Effector memory CD4-positive, alpha-beta T cell (primary cell): ENCODE data around the gene DNAH14.

Experiments used
- DNase-seq, 3 donors: peaks; one replicate each; pipeline ENCODE4 v3.0.0-alpha.2; 2020
- H3K27ac ChIP-seq: 2 replicates; pipeline ENCODE4 v1.7.0; 2013; ENCODE audit warnings: mild to moderate bottlenecking, low read length, moderate library complexity; ENCODE audit not compliant: insufficient read depth, poor library complexity, severe bottlenecking
- H3K27me3 ChIP-seq: replicated peaks from 2 replicates; pipeline ENCODE4 v1.7.0; 2013; ENCODE audit warnings: mild to moderate bottlenecking, low read length; ENCODE audit not compliant: insufficient read depth, control insufficient read depth, poor library complexity, severe bottlenecking
- H3K36me3 ChIP-seq: 2 replicates; pipeline ENCODE4 v1.7.0; 2013; ENCODE audit warnings: mild to moderate bottlenecking, low read length, moderate library complexity; ENCODE audit not compliant: control insufficient read depth, insufficient read depth
- H3K4me1 ChIP-seq: 2 replicates; pipeline ENCODE4 v1.7.0; 2013; ENCODE audit warnings: low read length, mild to moderate bottlenecking; ENCODE audit not compliant: control insufficient read depth, insufficient read depth, poor library complexity, severe bottlenecking
- H3K4me3 ChIP-seq: 2 replicates; pipeline ENCODE4 v1.7.0; 2013; ENCODE audit warnings: low read length, low read depth, mild to moderate bottlenecking; ENCODE audit not compliant: insufficient read depth, poor library complexity, severe bottlenecking
- H3K9me3 ChIP-seq: 2 replicates; pipeline ENCODE4 v1.7.0; 2013; ENCODE audit warnings: mild to moderate bottlenecking, low read length, moderate library complexity; ENCODE audit not compliant: control insufficient read depth

The DNAH14 gene

GRCh38 chr1:225445639-225446594, 516.4 kb downstream of the DNAH14 start:
- H3K4me1 ChIP-seq: peaks cover 31% of the 10 kb centered on the region
- DNase-seq: no peak

GRCh38 chr1:225446595-225446960, 517.1 kb downstream of the DNAH14 start:
- no peak overlapping the region for H3K4me3 ChIP-seq
- H3K9me3 ChIP-seq: no peaks in the 10 kb centered on the region
- no peak overlapping the region for H3K27ac ChIP-seq
- peaks cover 29% of the 10 kb centered on the region for H3K4me1 ChIP-seq
- no peaks in the 10 kb centered on the region for H3K36me3 ChIP-seq
- no peak for DNase-seq
- H3K27me3 ChIP-seq: no peaks in the 10 kb centered on the region

More at GRCh38 chr1:225445639-225446594, 516.4 kb downstream of the DNAH14 start:
- Histone ChIP-seq H3K4me3 (peak overlapping the region; percentile 5), H3K27ac (peak overlapping the region; percentile 52), H3K36me3 (no peaks in the 10 kb centered on the region), H3K27me3 (no peaks in the 10 kb centered on the region), H3K9me3 (no peaks in the 10 kb centered on the region)

GRCh38 chr1:225446981-225447615, 517.6 kb downstream of the DNAH14 start:
- Histone ChIP-seq H3K27me3 (no peaks in the 10 kb centered on the region), H3K9me3 (no peaks in the 10 kb centered on the region), H3K4me1 (peaks cover 24% of the 10 kb centered on the region), H3K36me3 (no peaks in the 10 kb centered on the region), H3K27ac (no peak overlapping the region), H3K4me3 (no peak overlapping the region)
- DNase-seq: no peak

- H3K4me1 ChIP-seq: peaks cover 21% of the 10 kb centered on the region
Observed at GRCh38 chr1:225447650-225448089, 518.2 kb downstream of the DNAH14 start.

GRCh38 chr1:225448146-225448805, 518.8 kb downstream of the DNAH14 start:
- Histone ChIP-seq H3K9me3 (no peaks in the 10 kb centered on the region), H3K27me3 (no peaks in the 10 kb centered on the region), H3K36me3 (no peaks in the 10 kb centered on the region), H3K4me1 (peaks cover 21% of the 10 kb centered on the region), H3K4me3 (no peak overlapping the region), H3K27ac (no peak overlapping the region)
- no peak for DNase-seq

More at GRCh38 chr1:225447650-225448089, 518.2 kb downstream of the DNAH14 start:
- Histone ChIP-seq H3K27me3 (no peaks in the 10 kb centered on the region), H3K4me3 (no peak overlapping the region), H3K36me3 (no peaks in the 10 kb centered on the region), H3K9me3 (no peaks in the 10 kb centered on the region), H3K27ac (no peak overlapping the region)
- DNase-seq: no peak
